ENCODE results near the gene CFHR2.

The CFHR2 gene

GRCh38 chr1:197001828-197002227 is 58.3 kb downstream of the CFHR2 start:
- no peak for DNase-seq (ENCODE audit: low spot score)

GRCh38 chr1:197003132-197003531 is 59.6 kb downstream of the CFHR2 start:
- no peak for DNase-seq (ENCODE audit: low spot score)

GRCh38 chr1:197008861-197009260 is 65.3 kb downstream of the CFHR2 start:
- DNase-seq (ENCODE audit: low spot score) = no peak
